ENCODE data around the gene MCF2L2. TPM values are rescaled to one million over a fixed set of nuclear protein-coding genes. Genes with fewer than 3 reads are reported as not detected.
"Not testable (repeated sequence)": the region's sequence is repeated elsewhere in the genome, so short reads cannot be mapped to it uniquely, and the experiment has no call there.

Gene MCF2L2
- total and polyA plus RNA-seq, 9 of the 15 experiments (the other 6 are each of a cell fraction or from before 2014, with no cell fraction given) = 0.56 to 4.2 (median 3.0) TPM

DNA sequence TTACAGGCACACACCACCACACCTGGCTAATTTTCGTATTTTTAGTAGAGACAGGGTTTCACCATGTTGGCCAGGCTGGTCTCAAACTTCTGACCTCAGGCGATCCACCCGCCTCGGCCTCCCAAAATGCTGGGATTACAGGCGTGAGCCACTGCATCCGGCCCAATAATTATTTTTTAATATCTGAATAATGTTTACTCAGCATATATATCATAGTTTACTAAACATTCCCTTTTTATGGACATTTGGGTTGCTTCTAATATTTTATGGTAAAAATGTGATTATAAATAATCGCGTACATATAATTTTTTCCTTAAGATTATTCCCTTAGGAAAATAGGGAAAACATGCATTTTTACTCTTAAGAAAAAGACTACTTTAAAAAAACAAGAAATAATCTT, 198.2 kb downstream of the MCF2L2 start:
- H3K4me1 ChIP-seq (replicated peaks in 1 of 2; ENCODE audit: control insufficient read depth in 2 of 2, insufficient read depth in 2 of 2, low read length in 2 of 2); H3K4me2 ChIP-seq (ENCODE audit: insufficient read depth, low read length); FAIRE-seq; H3K9ac ChIP-seq (ENCODE audit: insufficient read depth in 1 of 2, low read depth in 2 of 2, low read length in 2 of 2); H3K9me1 ChIP-seq (ENCODE audit: control insufficient read depth, insufficient read depth, low read length); intact Hi-C loops (cut with micrococcal nuclease); in situ Hi-C loops (cut with MboI); DNase-seq (ENCODE audit: extremely low read depth in 1 of 4, low spot score in 3 of 4); ATAC-seq; BruUV-seq (replicated peaks); H3K27me3 ChIP-seq (ENCODE audit: control insufficient read depth in 2 of 2, insufficient read depth in 2 of 2, low read length in 2 of 2); H3K9me3 ChIP-seq (replicated peaks; ENCODE audit: control insufficient read depth, insufficient read depth, low read depth, low read length); H3K27ac ChIP-seq (ENCODE audit: extremely low read depth, low read depth, low read length); H3K36me3 ChIP-seq (ENCODE audit: control insufficient read depth, insufficient read depth, low read length); H4K20me1 ChIP-seq (replicated peaks; ENCODE audit: control insufficient read depth, insufficient read depth, low read length); H3K4me3 ChIP-seq; CTCF ChIA-PET (ENCODE audit: low intra/inter-chr PET ratio); H3K79me2 ChIP-seq (ENCODE audit: control insufficient read depth, insufficient read depth, low read length); H2AFZ ChIP-seq (ENCODE audit: low read depth, low read length): not testable (repeated sequence)
- 62% methylated on average over 8 of the region's 8 CpGs for WGBS (ENCODE audit: insufficient coverage, low coverage, missing lambda C conversion rate)
- POLR2A ChIA-PET = interaction anchor here (0.6 kb wide), 1 partner anchor 23 kb away, joined by 4 read pairs; no protein-coding TSS in a partner anchor
- TF ChIP-seq C11orf30 (IDR thresholded peaks at IDR 0.05; ENCODE audit: low read depth) (peak; percentile 73), ZNF316 (IDR thresholded peaks at IDR 0.05) (peak; percentile 86), MAFF (IDR thresholded peaks at IDR 0.05; ENCODE audit: low read length) (peak; percentile 23; the same call in 1 of the 2 replicates), MAFG (tag; conservative IDR thresholded peaks at IDR 0.05) (peak; percentile 50), MAFK (IDR thresholded peaks at IDR 0.05; ENCODE audit: low read length) (peak; percentile 13; the same call in 1 of the 2 replicates)

DNA sequence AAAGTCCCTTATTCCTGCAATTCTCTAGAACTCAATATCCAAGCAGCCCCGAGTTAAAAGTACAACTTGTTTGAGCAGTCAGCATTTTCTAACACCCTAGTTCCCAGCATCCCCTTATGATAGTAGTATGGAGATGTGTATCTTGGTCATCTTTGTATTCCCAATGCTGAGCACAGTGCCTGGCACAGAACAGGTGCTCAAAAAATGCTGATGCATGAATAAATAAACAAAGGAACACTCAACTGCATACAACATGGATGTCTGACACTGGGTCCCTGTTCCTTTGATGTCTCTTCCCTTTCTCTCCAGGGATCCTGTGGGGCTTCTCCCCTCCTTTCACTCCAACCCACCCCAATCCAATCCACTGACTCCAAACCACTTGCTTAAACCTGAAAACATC, 199.2 kb downstream of the MCF2L2 start:
- POLR2A ChIA-PET = interaction anchor here (1.3 kb wide), 1 partner anchor 17 kb away, joined by 3 read pairs; no protein-coding TSS in a partner anchor
- Histone ChIP-seq H3K9ac (ENCODE audit: insufficient read depth in 1 of 2, low read depth in 2 of 2, low read length in 2 of 2) (no peak overlapping the region), H3K27ac (ENCODE audit: extremely low read depth, low read depth, low read length) (no peak overlapping the region), H3K9me3 (replicated peaks; ENCODE audit: control insufficient read depth, insufficient read depth, low read depth, low read length) (no peaks in the 10 kb centered on the region), H3K4me3 (no peak overlapping the region), H4K20me1 (replicated peaks; ENCODE audit: control insufficient read depth, insufficient read depth, low read length) (no peaks in the 10 kb centered on the region), H3K4me2 (ENCODE audit: insufficient read depth, low read length) (no peak overlapping the region), H3K36me3 (ENCODE audit: control insufficient read depth, insufficient read depth, low read length) (no peaks in the 10 kb centered on the region), H3K4me1 (replicated peaks in 1 of 2; ENCODE audit: control insufficient read depth in 2 of 2, insufficient read depth in 2 of 2, low read length in 2 of 2) (peaks cover 6 to 16% of the 10 kb centered on the region in 2 experiments; a peak in 4 of 5 replicates), H3K9me1 (ENCODE audit: control insufficient read depth, insufficient read depth, low read length) (no peaks in the 10 kb centered on the region), H3K27me3 (ENCODE audit: control insufficient read depth in 2 of 2, insufficient read depth in 2 of 2, low read length in 2 of 2) (no peaks in the 10 kb centered on the region), H2AFZ (ENCODE audit: low read depth, low read length) (no peak overlapping the region), H3K79me2 (ENCODE audit: control insufficient read depth, insufficient read depth, low read length) (no peaks in the 10 kb centered on the region)
- no TSS peak for BruUV-seq (replicated peaks)
- no peak for DNase-seq (ENCODE audit: extremely low read depth in 1 of 4, low spot score in 3 of 4)
- intact Hi-C loops (cut with micrococcal nuclease) = no loop called here
- CTCF ChIA-PET (ENCODE audit: low intra/inter-chr PET ratio) = no interaction called here
- 36% methylated on average over 1 of the region's 1 CpG for WGBS (ENCODE audit: insufficient coverage, low coverage, missing lambda C conversion rate)
- no peak for ATAC-seq
- no peak for FAIRE-seq
- in situ Hi-C loops (cut with MboI) = no loop called here
- TF ChIP-seq, protein P1, sequence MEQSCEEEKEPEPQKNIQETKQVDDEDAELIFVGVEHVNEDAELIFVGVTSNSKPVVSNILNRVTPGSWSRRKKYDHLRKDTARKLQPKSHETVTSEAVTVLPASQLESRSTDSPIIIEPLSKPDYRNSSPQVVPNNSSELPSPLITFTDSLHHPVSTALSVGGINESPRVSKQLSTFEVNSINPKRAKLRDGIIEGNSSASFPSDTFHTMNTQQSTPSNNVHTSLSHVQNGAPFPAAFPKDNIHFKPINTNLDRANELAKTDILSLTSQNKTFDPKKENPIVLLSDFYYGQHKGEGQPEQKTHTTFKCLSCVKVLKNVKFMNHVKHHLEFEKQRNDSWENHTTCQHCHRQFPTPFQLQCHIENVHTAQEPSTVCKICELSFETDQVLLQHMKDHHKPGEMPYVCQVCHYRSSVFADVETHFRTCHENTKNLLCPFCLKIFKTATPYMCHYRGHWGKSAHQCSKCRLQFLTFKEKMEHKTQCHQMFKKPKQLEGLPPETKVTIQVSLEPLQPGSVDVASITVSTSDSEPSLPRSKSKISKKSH (CRISPR knock-in tag; IDR thresholded peaks at IDR 0.05) = no peak
- TF ChIP-seq CREBBP (IDR thresholded peaks at IDR 0.05; ENCODE audit: low read depth, low read length) = no peak
- no peak for TF ChIP-seq GABPB1 (CRISPR knock-in tag; IDR thresholded peaks at IDR 0.05)
- peak; percentile 88 for TF ChIP-seq C11orf30 (IDR thresholded peaks at IDR 0.05; ENCODE audit: low read depth)
- TF ChIP-seq, protein P2, sequence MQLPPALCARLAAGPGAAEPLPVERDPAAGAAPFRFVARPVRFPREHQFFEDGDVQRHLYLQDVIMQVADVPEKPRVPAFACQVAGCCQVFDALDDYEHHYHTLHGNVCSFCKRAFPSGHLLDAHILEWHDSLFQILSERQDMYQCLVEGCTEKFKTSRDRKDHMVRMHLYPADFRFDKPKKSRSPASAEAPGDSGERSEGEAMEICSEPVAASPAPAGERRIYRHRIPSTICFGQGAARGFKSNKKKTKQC (CRISPR knock-in tag; IDR thresholded peaks at IDR 0.05) = no peak
- no peak for TF ChIP-seq BHLHE40 (IDR thresholded peaks at IDR 0.05; ENCODE audit: low read length)
- TF ChIP-seq, protein P3, sequence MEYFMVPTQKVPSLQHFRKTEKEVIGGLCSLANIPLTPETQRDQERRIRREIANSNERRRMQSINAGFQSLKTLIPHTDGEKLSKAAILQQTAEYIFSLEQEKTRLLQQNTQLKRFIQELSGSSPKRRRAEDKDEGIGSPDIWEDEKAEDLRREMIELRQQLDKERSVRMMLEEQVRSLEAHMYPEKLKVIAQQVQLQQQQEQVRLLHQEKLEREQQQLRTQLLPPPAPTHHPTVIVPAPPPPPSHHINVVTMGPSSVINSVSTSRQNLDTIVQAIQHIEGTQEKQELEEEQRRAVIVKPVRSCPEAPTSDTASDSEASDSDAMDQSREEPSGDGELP (CRISPR knock-in tag; IDR thresholded peaks at IDR 0.05; ENCODE audit: borderline replicate concordance) = no peak
- peak; percentile 79 for TF ChIP-seq MAFF (IDR thresholded peaks at IDR 0.05; ENCODE audit: low read length)
- no peak for TF ChIP-seq ZBED1 (IDR thresholded peaks at IDR 0.05)
- peak; percentile 71 for TF ChIP-seq MAFG (tag; conservative IDR thresholded peaks at IDR 0.05)
- no peak for TF ChIP-seq NR2C2 (CRISPR knock-in tag; IDR thresholded peaks at IDR 0.05)
- TF ChIP-seq NR2C2 (tag; IDR thresholded peaks at IDR 0.05) = no peak
- no peak for TF ChIP-seq NONO (IDR thresholded peaks at IDR 0.05; ENCODE audit: low read depth in 2 of 2, low read length in 1 of 2)
- TF ChIP-seq ZNF316 (IDR thresholded peaks at IDR 0.05) = peak; percentile 90
